H1 (cell line): ENCODE data around the gene SLC7A11. TPM values are rescaled to one million over a fixed set of nuclear protein-coding genes. Genes with fewer than 3 reads are reported as not detected.

ENCODE experiments used
- CTCF ChIA-PET: fragments of 300-600 bp; sonication (Branson Sonifier 250); formaldehyde crosslinking; loops from one replicate; lab custom pipeline; 2021; ENCODE audit not compliant: partially characterized antibody; lab: Charles Lee
- POLR2A ChIA-PET: fragments of 300-600 bp; sonication (Branson Sonifier 250); formaldehyde crosslinking; loops from one replicate; lab custom pipeline; 2021; ENCODE audit warnings: inconsistent platforms; ENCODE audit not compliant: partially characterized antibody; lab: Charles Lee
- DNase-seq, 2 experiments: peaks; one replicate each; pipeline versions ENCODE4 v3.0.0 to v3.0.0-alpha.2; 2010 to 2022; ENCODE audit warnings: low spot score in 2 of 2, low read depth in 1 of 2, mixed read lengths in 1 of 2
- FAIRE-seq: peaks from 2 replicates; lab custom pipeline; 2011; peaks lifted over from hg19 to GRCh38; lab: Jason Lieb, UNC
- H2AFZ ChIP-seq: 2 replicates; pipeline ENCODE4 v1.8.1; 2012; ENCODE audit warnings: low read length, inconsistent platforms
- H2AK5ac ChIP-seq: 2 replicates; pipeline ENCODE4 v1.6.1; 2013; ENCODE audit warnings: low read depth, low read length
- H2BK120ac ChIP-seq: replicated peaks from 2 replicates; pipeline ENCODE3; 2013; ENCODE audit warnings: low read depth, low read length, inconsistent platforms
- H2BK12ac ChIP-seq: 2 replicates; pipeline ENCODE4 v1.6.1; 2013; ENCODE audit warnings: low read depth, low read length
- H2BK15ac ChIP-seq: 2 replicates; pipeline ENCODE4 v1.6.1; 2013; ENCODE audit warnings: low read length
- H2BK20ac ChIP-seq: 2 replicates; pipeline ENCODE4 v1.6.1; 2013; ENCODE audit warnings: low read length
- H2BK5ac ChIP-seq: 2 replicates; pipeline ENCODE4 v1.6.1; 2013; ENCODE audit warnings: low read depth, low read length
- H3K14ac ChIP-seq: 2 replicates; pipeline ENCODE4 v1.6.1; 2013; ENCODE audit warnings: inconsistent platforms; ENCODE audit not compliant: insufficient read length
- H3K18ac ChIP-seq: 2 replicates; pipeline ENCODE4 v1.6.1; 2013; ENCODE audit warnings: low read length; ENCODE audit errors: extremely low read depth
- H3K23ac ChIP-seq: 2 replicates; pipeline ENCODE4 v1.6.1; 2013; ENCODE audit warnings: inconsistent platforms; ENCODE audit not compliant: insufficient read length
- H3K23me2 ChIP-seq: 2 replicates; pipeline ENCODE4 v1.6.1; 2013; ENCODE audit warnings: low read depth, low read length
- H3K27ac ChIP-seq: 2 replicates; pipeline ENCODE4 v1.6.1; 2011; ENCODE audit warnings: low read depth, low read length, inconsistent platforms
- H3K27me3 ChIP-seq, 4 experiments: replicated peaks in 1 of 4; 1 replicate in 1 of 4; 2 replicates in 3 of 4; pipeline versions ENCODE4 v1.6.1 to v1.8.1; 2011 to 2013; ENCODE audit warnings: low read length in 3 of 4, mild to moderate bottlenecking in 3 of 4, inconsistent platforms in 2 of 4, mixed read lengths in 2 of 4, moderate library complexity in 1 of 4; ENCODE audit not compliant: control insufficient read depth in 3 of 4, insufficient read depth in 3 of 4; ENCODE audit errors: extremely low read depth in 1 of 4
- H3K36me3 ChIP-seq, 4 experiments: 2 replicates each; pipeline versions ENCODE4 v1.6.1 to v1.8.1; 2011 to 2013; ENCODE audit warnings: mild to moderate bottlenecking in 4 of 4, low read length in 3 of 4, moderate library complexity in 2 of 4, control low read depth in 1 of 4, inconsistent platforms in 1 of 4; ENCODE audit not compliant: insufficient read depth in 4 of 4, control insufficient read depth in 2 of 4
- H3K4ac ChIP-seq: replicated peaks from 2 replicates; pipeline ENCODE3; 2013; ENCODE audit warnings: low read length, low read depth, mixed read lengths, inconsistent platforms; ENCODE audit not compliant: insufficient read length
- H3K4me1 ChIP-seq, 4 experiments: replicated peaks in 1 of 4; 1 replicate in 1 of 4; 2 replicates in 3 of 4; pipeline versions ENCODE4 v1.6.1 to v1.8.1; 2011 to 2013; ENCODE audit warnings: low read length in 3 of 4, inconsistent platforms in 2 of 4, mixed read lengths in 1 of 4; ENCODE audit not compliant: insufficient read depth in 4 of 4, control insufficient read depth in 3 of 4
- H3K4me2 ChIP-seq, 2 experiments: 2 replicates each; pipeline versions ENCODE4 v1.6.1 to v1.8.1; 2011 to 2013; ENCODE audit warnings: low read depth in 2 of 2, low read length in 2 of 2, control low read depth in 1 of 2, inconsistent platforms in 1 of 2, mild to moderate bottlenecking in 1 of 2; ENCODE audit not compliant: insufficient read depth in 1 of 2
- H3K4me3 ChIP-seq, 4 experiments: fragments of 200-600, 300-600 bp in 1 of 4; sonication (generic), shearing (Covaris generic), sonication (Bioruptor Twin) in 1 of 4; 2 replicates each; pipeline versions ENCODE4 v1.5.1 to v1.8.1; 2011 to 2016; ENCODE audit warnings: low read length in 4 of 4, low read depth in 3 of 4, control low read depth in 2 of 4, inconsistent platforms in 2 of 4, mild to moderate bottlenecking in 2 of 4, mixed read lengths in 1 of 4, moderate library complexity in 1 of 4; ENCODE audit not compliant: insufficient read depth in 2 of 4; ENCODE audit errors: extremely low read depth in 1 of 4
- H3K56ac ChIP-seq: replicated peaks from 2 replicates; pipeline ENCODE3; 2013; ENCODE audit warnings: low read depth, mild to moderate bottlenecking, mixed read lengths, low read length, inconsistent platforms; ENCODE audit not compliant: insufficient read length
- H3K79me1 ChIP-seq: 2 replicates; pipeline ENCODE4 v1.6.1; 2013; ENCODE audit warnings: low read depth, low read length, control low read depth
- H3K79me2 ChIP-seq, 2 experiments: 2 replicates each; pipeline versions ENCODE4 v1.6.1 to v1.8.1; 2012 to 2013; ENCODE audit warnings: low read length in 2 of 2, mild to moderate bottlenecking in 2 of 2, inconsistent platforms in 1 of 2; ENCODE audit not compliant: insufficient read depth in 2 of 2, control insufficient read depth in 1 of 2
- H3K9ac ChIP-seq, 4 experiments: replicated peaks in 1 of 4; 1 replicate in 1 of 4; 2 replicates in 3 of 4; pipeline versions ENCODE4 v1.6.1 to v1.8.1; 2011 to 2013; ENCODE audit warnings: low read depth in 3 of 4, low read length in 3 of 4, control low read depth in 2 of 4, mild to moderate bottlenecking in 2 of 4, moderate library complexity in 2 of 4, inconsistent platforms in 1 of 4; ENCODE audit errors: extremely low read depth in 1 of 4
- H3K9me3 ChIP-seq, 2 experiments: 2 replicates each; pipeline versions ENCODE4 v1.6.1 to v1.8.1; 2012 to 2013; ENCODE audit warnings: mild to moderate bottlenecking in 2 of 2, moderate library complexity in 2 of 2, control low read depth in 1 of 2, inconsistent platforms in 1 of 2, low read depth in 1 of 2, low read length in 1 of 2, mixed read lengths in 1 of 2; ENCODE audit not compliant: insufficient read depth in 2 of 2
- H4K20me1 ChIP-seq, 2 experiments: replicated peaks in 1 of 2; 2 replicates each; pipeline versions ENCODE3 to v1.8.1; 2011 to 2013; ENCODE audit warnings: inconsistent platforms in 2 of 2, low read length in 2 of 2, mild to moderate bottlenecking in 1 of 2; ENCODE audit not compliant: insufficient read depth in 2 of 2, control insufficient read depth in 1 of 2
- H4K5ac ChIP-seq: 2 replicates; pipeline ENCODE4 v1.6.1; 2013; ENCODE audit warnings: low read length, low read depth, mixed read lengths, inconsistent platforms; ENCODE audit not compliant: insufficient read length
- H4K8ac ChIP-seq: 2 replicates; pipeline ENCODE4 v1.8.0; 2013; ENCODE audit warnings: mild to moderate bottlenecking, moderate library complexity, low read length, inconsistent platforms; ENCODE audit not compliant: insufficient read depth; ENCODE audit errors: extremely low read depth
- H4K91ac ChIP-seq: replicated peaks from 2 replicates; pipeline ENCODE3; 2013; ENCODE audit warnings: low read length, mixed read lengths, inconsistent platforms; ENCODE audit not compliant: insufficient read length
- WGBS, 2 experiments: shearing (Covaris generic) in 1 of 2; methylation state at CpG; one replicate each; pipeline versions ENCODE4 v1.1.6 to v1.1.7; 2013 to 2015; ENCODE audit warnings: low lambda C conversion rate in 2 of 2, mixed read lengths in 2 of 2, inconsistent platforms in 1 of 2, low coverage in 1 of 2, missing lambda C conversion rate in 1 of 2; ENCODE audit not compliant: insufficient replicate concordance in 2 of 2, insufficient coverage in 1 of 2, insufficient read length in 1 of 2; ENCODE audit errors: extremely low coverage in 1 of 2, missing lambda C conversion rate in 1 of 2; 5-methylcytosine and 5-hydroxymethylcytosine counted together
- polyA plus RNA-seq, 7 experiments: library from polyadenylated mRNA; depleted of rRNA in 3 of 7; stranded (reverse) in 5 of 7; unstranded in 2 of 7; fragments of >200 nt in 5 of 7; fragments of 200-250 nt in 2 of 7; gene quantifications; 1 replicate in 5 of 7; 2 replicates in 1 of 7; 4 replicates in 1 of 7; pipeline versions ENCODE4 v1.2.1 to v1.2.3, GENCODE V29; 2011 to 2013; ENCODE audit warnings: missing spikeins in 2 of 7, mixed read lengths in 2 of 7
- total RNA-seq: library from RNA; stranded (reverse); fragmentation: NEBNext Ultra II Directional; extraction: Animal tissue kit (Norgen Biotek cat#: 25700); gene quantifications from 2 replicates; pipeline ENCODE4 v1.2.1, GENCODE V29; 2021
- TF ChIP-seq, protein P1 (sequence below): IDR thresholded peaks from 2 replicates; pipeline ENCODE4 v1.6.1; 2012; ENCODE audit warnings: low read length, inconsistent platforms

SLC7A11 gene
- total and polyA plus RNA-seq, 2 of the 8 experiments (the other 6 are each of a cell fraction or from before 2014, with no cell fraction given), result 6.6 to 17.0 TPM

DNA sequence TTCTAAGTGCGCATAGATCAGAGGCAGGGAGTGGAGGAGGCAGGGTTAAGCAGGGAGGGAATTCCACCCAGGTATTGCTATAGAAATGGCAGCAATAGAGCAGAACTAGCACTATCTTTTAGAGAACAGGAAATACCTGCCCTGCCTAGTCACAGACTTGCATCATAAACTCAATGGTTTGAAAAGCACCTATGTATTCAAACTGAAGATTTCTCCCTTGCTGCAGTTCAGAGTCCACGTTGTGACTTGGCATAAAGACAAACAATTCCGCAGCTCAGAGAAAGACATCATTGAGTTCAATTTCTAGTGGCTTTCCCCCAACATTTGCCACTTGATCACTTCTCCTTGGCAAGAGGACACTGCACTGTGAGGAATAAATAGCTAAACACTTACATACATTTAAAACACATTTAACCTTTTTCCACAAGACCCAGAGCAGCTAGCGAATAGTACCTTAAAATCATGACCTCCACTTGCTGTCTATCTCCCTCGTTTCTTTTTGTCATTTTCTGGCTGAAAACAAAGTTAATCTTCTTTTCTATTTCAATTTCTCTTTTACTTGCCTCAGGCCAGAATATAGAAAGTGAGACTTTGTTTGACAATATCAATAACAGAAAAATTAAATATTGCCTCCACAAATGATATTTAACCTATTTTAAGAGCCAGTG is 42.4 kb downstream of the SLC7A11 start:
- Histone ChIP-seq H3K4me3 (no peak overlapping the region), H3K79me1 (no peaks in the 10 kb centered on the region), H3K36me3 (no peaks in the 10 kb centered on the region; a peak in 1 of 8 replicates), H2AK5ac (no peak overlapping the region), H4K5ac (no peak overlapping the region), H2BK12ac (no peak overlapping the region), H4K20me1 (no peaks in the 10 kb centered on the region), H3K4me1 (peaks cover 0 to 4% (median 0%) of the 10 kb centered on the region in 4 experiments; a peak in 2 of 7 replicates), H2BK15ac (no peak overlapping the region; the same call in 1 of the 2 replicates), H3K56ac (no peak overlapping the region), H4K8ac (no peak overlapping the region), H3K23ac (no peak overlapping the region), H3K4me2 (no peak overlapping the region), H3K9me3 (no peaks in the 10 kb centered on the region), H4K91ac (no peak overlapping the region), H3K27ac (0 out of 2 replicates have a peak overlapping the region, but pooled peaks have one; percentile 35), H3K79me2 (peaks cover 0 to 6% of the 10 kb centered on the region in 2 experiments; a peak in 1 of 4 replicates), H2BK120ac (no peak overlapping the region), H3K18ac (no peak overlapping the region), H3K14ac (no peak overlapping the region), H3K9ac (no peak overlapping the region), H3K23me2 (no peaks in the 10 kb centered on the region), H2BK20ac (no peak overlapping the region), H3K4ac (no peak overlapping the region), H2BK5ac (peak overlapping the region; percentile 35), H3K27me3 (no peaks in the 10 kb centered on the region), H2AFZ (no peak overlapping the region)
- 75% methylated on average over 5 of the region's 5 CpGs; no CpG with 5 or more reads in 1 of the 2 experiments for WGBS, 2 experiments
- ChIA-PET CTCF (interaction anchor here (1.4 to 1.7 kb wide), 2 partner anchors 295 to 323 kb away, joined by 3 to 4 read pairs; no protein-coding TSS in a partner anchor), POLR2A (interaction anchor here (0.7 to 1.5 kb wide), 3 partner anchors 11 to 42 kb away, joined by 3 to 4 read pairs (median 3); partner anchors contain the start of gene SLC7A11)
- DNase-seq, result no peak
- FAIRE-seq, result peak; percentile 7
- TF ChIP-seq, protein P1, sequence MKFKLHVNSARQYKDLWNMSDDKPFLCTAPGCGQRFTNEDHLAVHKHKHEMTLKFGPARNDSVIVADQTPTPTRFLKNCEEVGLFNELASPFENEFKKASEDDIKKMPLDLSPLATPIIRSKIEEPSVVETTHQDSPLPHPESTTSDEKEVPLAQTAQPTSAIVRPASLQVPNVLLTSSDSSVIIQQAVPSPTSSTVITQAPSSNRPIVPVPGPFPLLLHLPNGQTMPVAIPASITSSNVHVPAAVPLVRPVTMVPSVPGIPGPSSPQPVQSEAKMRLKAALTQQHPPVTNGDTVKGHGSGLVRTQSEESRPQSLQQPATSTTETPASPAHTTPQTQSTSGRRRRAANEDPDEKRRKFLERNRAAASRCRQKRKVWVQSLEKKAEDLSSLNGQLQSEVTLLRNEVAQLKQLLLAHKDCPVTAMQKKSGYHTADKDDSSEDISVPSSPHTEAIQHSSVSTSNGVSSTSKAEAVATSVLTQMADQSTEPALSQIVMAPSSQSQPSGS, result no peak
